Stimulated activated CD4-positive, alpha-beta T cell treated with anti-CD3 and anti-CD28 coated beads, Interleukin-15, amount 100 ng/mL, for 24 hours (primary cell): ENCODE data around the gene SEC23A.
"Not testable (repeated sequence)": the region's sequence is repeated elsewhere in the genome, so short reads cannot be mapped to it uniquely, and the experiment has no call there.

Source experiments
- DNase-seq: peaks from one replicate; pipeline ENCODE4 v3.0.0-alpha.2; 2020

Gene SEC23A

GRCh38 chr14:39028620-39029019 lies 74.4 kb downstream of the SEC23A start:
- DNase-seq = no peak

- DNase-seq = no peak
These were observed 77.0 kb downstream of the SEC23A start for GRCh38 chr14:39025810-39026627.

- no peak for DNase-seq
These were observed 77.7 kb downstream of the SEC23A start for GRCh38 chr14:39025250-39025809.

- DNase-seq = no peak
These were observed 78.8 kb downstream of the SEC23A start for GRCh38 chr14:39023939-39024871.

- not testable (repeated sequence) for DNase-seq
These were observed 85.7 kb downstream of the SEC23A start for GRCh38 chr14:39017096-39018016.

GRCh38 chr14:39016733-39017095 lies 86.3 kb downstream of the SEC23A start:
- DNase-seq = no peak

- DNase-seq = no peak
These were observed 87.0 kb downstream of the SEC23A start for GRCh38 chr14:39015964-39016577.

- peak; percentile 18 for DNase-seq
These were observed 87.6 kb downstream of the SEC23A start for GRCh38 chr14:39015360-39015961.

- DNase-seq = no peak
These were observed 88.6 kb downstream of the SEC23A start for GRCh38 chr14:39014460-39014859.

- not testable (repeated sequence) for DNase-seq
These were observed 94.1 kb downstream of the SEC23A start for GRCh38 chr14:39008965-39009364.

- DNase-seq = no peak
These were observed 96.2 kb downstream of the SEC23A start for GRCh38 chr14:39006721-39007410.

- DNase-seq = no peak
These were observed 97.8 kb downstream of the SEC23A start for GRCh38 chr14:39005044-39005880.

- DNase-seq = no peak
These were observed 103.1 kb downstream of the SEC23A start for GRCh38 chr14:38999949-39000348.

- no peak for DNase-seq
These were observed 108.3 kb downstream of the SEC23A start for GRCh38 chr14:38994731-38995130.

- DNase-seq = no peak
These were observed 109.1 kb downstream of the SEC23A start for GRCh38 chr14:38993981-38994380.

- no peak for DNase-seq
These were observed 110.8 kb downstream of the SEC23A start for GRCh38 chr14:38992067-38992844.

GRCh38 chr14:38991299-38991698 lies 111.7 kb downstream of the SEC23A start:
- no peak for DNase-seq

GRCh38 chr14:38989922-38990546 lies 113.0 kb downstream of the SEC23A start:
- no peak for DNase-seq

GRCh38 chr14:38987781-38988180 lies 115.3 kb downstream of the SEC23A start:
- DNase-seq = no peak
